Parathyroid adenoma (tissue), 2 donors: ENCODE results near the gene PRR14.

Experiments used
- H2AFZ ChIP-seq: fragments of 300-600 bp; sonication (generic); one replicate; pipeline ENCODE4 v1.7.0; 2017; ENCODE audit warnings: antibody characterized with exemption, mild to moderate bottlenecking
- H3K27ac ChIP-seq: fragments of 300-600 bp; sonication (generic); one replicate; pipeline ENCODE4 v1.7.0; 2017
- H3K27me3 ChIP-seq: fragments of 300-600 bp; sonication (generic); one replicate; pipeline ENCODE4 v1.7.0; 2017; ENCODE audit warnings: low read length; ENCODE audit not compliant: control insufficient read depth, insufficient read depth
- H3K36me3 ChIP-seq: fragments of 300-600 bp; sonication (generic); one replicate; pipeline ENCODE4 v1.7.0; 2017; ENCODE audit warnings: low read length; ENCODE audit not compliant: control insufficient read depth, insufficient read depth
- H3K4me1 ChIP-seq: fragments of 300-600 bp; sonication (generic); one replicate; pipeline ENCODE4 v1.7.0; 2017; ENCODE audit warnings: control low read depth
- H3K4me2 ChIP-seq: fragments of 300-600 bp; sonication (generic); one replicate; pipeline ENCODE4 v1.7.0; 2017; ENCODE audit warnings: low read length
- H3K4me3 ChIP-seq: fragments of 300-600 bp; sonication (generic); one replicate; pipeline ENCODE4 v1.7.0; 2017; ENCODE audit warnings: low read depth, low read length
- H3K79me2 ChIP-seq: fragments of 300-600 bp; sonication (generic); one replicate; pipeline ENCODE4 v1.7.0; 2017; ENCODE audit warnings: control low read depth
- H3K9ac ChIP-seq: fragments of 300-600 bp; sonication (generic); one replicate; pipeline ENCODE4 v1.7.0; 2017; ENCODE audit warnings: mild to moderate bottlenecking
- H3K9me3 ChIP-seq: fragments of 300-600 bp; sonication (generic); one replicate; pipeline ENCODE4 v1.7.0; 2017; ENCODE audit warnings: low read length; ENCODE audit not compliant: control insufficient read depth
- CTCF ChIP-seq: fragments of 300-600 bp; sonication (generic); IDR thresholded peaks from one replicate; pipeline ENCODE4 v1.7.0; 2017; ENCODE audit warnings: antibody characterized with exemption, mild to moderate bottlenecking
- donor health status: primary hyperparathyroidism.

The PRR14 gene

GRCh38 chr16:30637944-30638343 is 12.8 kb upstream of the PRR14 start:
- H3K27ac ChIP-seq, result no peak overlapping the region
- no peaks in the 10 kb centered on the region for H3K27me3 ChIP-seq
- no peaks in the 10 kb centered on the region for H3K79me2 ChIP-seq
- no peaks in the 10 kb centered on the region for H3K4me1 ChIP-seq
- H2AFZ ChIP-seq, result no peak overlapping the region
- no peak overlapping the region for H3K4me2 ChIP-seq
- H3K9me3 ChIP-seq, result no peaks in the 10 kb centered on the region
- no peak overlapping the region for H3K9ac ChIP-seq
- peak; percentile 35 for TF ChIP-seq CTCF
- H3K4me3 ChIP-seq, result no peak overlapping the region
- H3K36me3 ChIP-seq, result no peaks in the 10 kb centered on the region

- Histone ChIP-seq H3K27me3 (no peaks in the 10 kb centered on the region), H3K79me2 (no peaks in the 10 kb centered on the region), H3K4me3 (no peak overlapping the region), H3K4me1 (no peaks in the 10 kb centered on the region), H3K4me2 (no peak overlapping the region), H3K36me3 (no peaks in the 10 kb centered on the region), H3K9me3 (no peaks in the 10 kb centered on the region), H2AFZ (no peak overlapping the region), H3K9ac (no peak overlapping the region), H3K27ac (no peak overlapping the region)
- TF ChIP-seq CTCF, result no peak
Measured at GRCh38 chr16:30641378-30641982, 9.3 kb upstream of the PRR14 start.

GRCh38 chr16:30644334-30644830 is 6.4 kb upstream of the PRR14 start:
- TF ChIP-seq CTCF, result no peak

GRCh38 chr16:30645727-30646126 is 5.0 kb upstream of the PRR14 start:
- Histone ChIP-seq H3K79me2 (no peaks in the 10 kb centered on the region), H3K9me3 (no peaks in the 10 kb centered on the region), H3K4me3 (no peak overlapping the region), H3K4me2 (no peak overlapping the region), H3K36me3 (no peaks in the 10 kb centered on the region), H3K4me1 (peaks cover 6% of the 10 kb centered on the region), H3K9ac (no peak overlapping the region), H3K27ac (no peak overlapping the region), H2AFZ (no peak overlapping the region), H3K27me3 (no peaks in the 10 kb centered on the region)
- no peak for TF ChIP-seq CTCF

More at GRCh38 chr16:30644334-30644830, 6.4 kb upstream of the PRR14 start:
- Histone ChIP-seq H3K9ac (no peak overlapping the region), H3K4me3 (no peak overlapping the region), H3K27me3 (no peaks in the 10 kb centered on the region), H3K9me3 (no peaks in the 10 kb centered on the region), H3K4me1 (no peaks in the 10 kb centered on the region), H3K79me2 (no peaks in the 10 kb centered on the region), H3K36me3 (no peaks in the 10 kb centered on the region), H3K27ac (no peak overlapping the region), H3K4me2 (no peak overlapping the region), H2AFZ (no peak overlapping the region)

- H3K36me3 ChIP-seq, result no peaks in the 10 kb centered on the region
- no peaks in the 10 kb centered on the region for H3K9me3 ChIP-seq
- no peak overlapping the region for H3K27ac ChIP-seq
- H3K27me3 ChIP-seq, result no peaks in the 10 kb centered on the region
- no peak overlapping the region for H2AFZ ChIP-seq
- H3K4me1 ChIP-seq, result peaks cover 6% of the 10 kb centered on the region
- TF ChIP-seq CTCF, result no peak
- no peaks in the 10 kb centered on the region for H3K79me2 ChIP-seq
- H3K4me2 ChIP-seq, result no peak overlapping the region
- H3K4me3 ChIP-seq, result no peak overlapping the region
- H3K9ac ChIP-seq, result no peak overlapping the region
Measured at GRCh38 chr16:30647274-30647571, 3.5 kb upstream of the PRR14 start.
